ENCODE data around the gene ARHGEF28. TPM values are rescaled to one million over a fixed set of nuclear protein-coding genes. Genes with fewer than 3 reads are reported as not detected.

ARHGEF28 gene
- total RNA-seq, 1 experiment from 2014 or later, result 0.57 TPM

- Histone ChIP-seq H2BK5ac (ENCODE audit: insufficient read length, low read length) (no peak overlapping the region), H4K8ac (replicated peaks; ENCODE audit: insufficient read length, low read depth, low read length) (no peak overlapping the region), H2AK5ac (ENCODE audit: insufficient read length, low read length) (no peak overlapping the region), H3K27ac (ENCODE audit: insufficient read length, low read depth, low read length) (no peak overlapping the region), H4K20me1 (ENCODE audit: control insufficient read depth, insufficient read depth, insufficient read length) (no peaks in the 10 kb centered on the region), H3K4ac (ENCODE audit: low read depth, low read length) (no peak overlapping the region), H2AFZ (ENCODE audit: low read length) (no peak overlapping the region), H3K23ac (ENCODE audit: insufficient read length, low read depth, low read length) (no peak overlapping the region), H4K5ac (ENCODE audit: insufficient read length, low read depth, low read length) (no peak overlapping the region), H3K56ac (ENCODE audit: insufficient read length, low read depth, low read length) (no peak overlapping the region), H3T11ph (ENCODE audit: low read length) (no peak overlapping the region), H3K27me3 (ENCODE audit: insufficient read depth, low read length) (no peaks in the 10 kb centered on the region), H3K9ac (ENCODE audit: extremely low read depth, insufficient read length, low read length) (no peak overlapping the region), H2BK12ac (ENCODE audit: insufficient read length, low read depth, low read length) (no peak overlapping the region), H3K9me3 (ENCODE audit: control insufficient read depth, low read depth, low read length) (no peaks in the 10 kb centered on the region), H3K79me1 (ENCODE audit: insufficient read depth, low read depth, low read length, poor library complexity, severe bottlenecking) (no peaks in the 10 kb centered on the region), H3K23me2 (ENCODE audit: insufficient read length, low read depth, low read length, poor library complexity, severe bottlenecking) (no peaks in the 10 kb centered on the region), H2BK15ac (ENCODE audit: low read depth, low read length) (no peak overlapping the region), H3K4me1 (ENCODE audit: insufficient read depth, low read length) (no peaks in the 10 kb centered on the region), H3K14ac (ENCODE audit: insufficient read depth, low read length) (no peak overlapping the region), H2BK20ac (ENCODE audit: low read depth, low read length, poor library complexity, severe bottlenecking) (no peak overlapping the region), H3K79me2 (ENCODE audit: insufficient read depth, low read length) (no peaks in the 10 kb centered on the region), H4K91ac (ENCODE audit: insufficient read length, low read depth, low read length) (no peak overlapping the region), H3K4me2 (ENCODE audit: insufficient read depth, insufficient read length, low read length) (no peak overlapping the region), H2BK120ac (ENCODE audit: low read depth, low read length, poor library complexity, severe bottlenecking) (no peak overlapping the region), H3K18ac (ENCODE audit: insufficient read length, low read depth, low read length) (no peak overlapping the region)
- WGBS (ENCODE audit: extremely low coverage, insufficient read length, low lambda C conversion rate), result no CpG with 5 or more reads among the region's 4 CpGs
- Mint-ChIP-seq H3K9me3 (no peaks in the 10 kb centered on the region), H3K4me3 (no peak overlapping the region), H3K27me3 (ENCODE audit: low read depth) (no peaks in the 10 kb centered on the region), H3K27ac (no peak overlapping the region), H3K36me3 (ENCODE audit: insufficient read depth in 1 of 3, low read depth in 3 of 3) (peaks cover 0 to 2% (median 0%) of the 10 kb centered on the region in 3 experiments; a peak in 1 of 7 replicates), H3K4me1 (no peaks in the 10 kb centered on the region)
- DNase-seq, result no peak
- peak; percentile 88 for TF ChIP-seq CTCF (conservative IDR thresholded peaks at IDR 0.05)
Observed at GRCh38 chr5:73591102-73591695, 34.8 kb upstream of the ARHGEF28 start.
